Measurements from ENCODE around the gene TIGD4.

The TIGD4 gene

GRCh38 chr4:152729466-152729865 is 50.1 kb downstream of the TIGD4 start:
- TF ChIP-seq CTCF (conservative IDR thresholded peaks at IDR 0.05; ENCODE audit: low read depth, low read length), result no peak
- H3K4me1 ChIP-seq (ENCODE audit: low read depth, poor library complexity, severe bottlenecking), result peaks cover 7% of the 10 kb centered on the region
- H3K36me3 ChIP-seq (ENCODE audit: insufficient read depth), result no peaks in the 10 kb centered on the region
- H3K27me3 ChIP-seq (ENCODE audit: insufficient read depth, low read depth), result no peaks in the 10 kb centered on the region
- no peaks in the 10 kb centered on the region for H3K79me2 ChIP-seq (ENCODE audit: insufficient read depth, low read depth)
- no peak overlapping the region for H3K9ac ChIP-seq
- H3K4me3 ChIP-seq (IDR thresholded peaks at IDR 0.05; ENCODE audit: insufficient read depth, low read depth, low read length), result no peak overlapping the region
- H2AFZ ChIP-seq (ENCODE audit: low read depth), result no peak overlapping the region
- no peak overlapping the region for H3K27ac ChIP-seq
- H4K20me1 ChIP-seq (ENCODE audit: insufficient read depth), result no peaks in the 10 kb centered on the region
- H3K4me2 ChIP-seq, result no peak overlapping the region

DNA sequence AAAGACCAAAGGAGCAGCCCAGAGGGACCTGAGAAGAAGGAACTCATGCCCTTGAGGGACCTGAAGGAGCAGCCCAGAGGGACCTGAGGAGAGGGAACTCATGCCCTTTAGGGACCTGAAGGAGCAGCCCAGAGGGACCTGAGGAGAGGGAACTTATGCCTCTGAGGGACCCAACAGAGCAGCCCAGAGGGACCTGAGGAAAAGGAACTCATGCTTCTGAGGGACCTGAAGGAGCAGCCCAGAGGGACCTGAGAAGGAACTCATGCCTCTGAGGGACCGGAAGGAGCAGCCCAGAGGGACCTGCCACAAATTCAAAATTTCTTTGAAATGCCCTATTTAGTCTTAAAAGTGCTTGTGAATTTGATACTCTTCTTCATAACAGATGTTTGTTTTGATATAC is 51.2 kb downstream of the TIGD4 start:
- no peak for TF ChIP-seq CTCF (conservative IDR thresholded peaks at IDR 0.05; ENCODE audit: low read depth, low read length)
- Histone ChIP-seq H3K27ac (no peak overlapping the region), H3K9ac (no peak overlapping the region), H3K27me3 (ENCODE audit: insufficient read depth, low read depth) (no peaks in the 10 kb centered on the region), H3K4me3 (IDR thresholded peaks at IDR 0.05; ENCODE audit: insufficient read depth, low read depth, low read length) (no peak overlapping the region), H3K4me1 (ENCODE audit: low read depth, poor library complexity, severe bottlenecking) (no peaks in the 10 kb centered on the region), H2AFZ (ENCODE audit: low read depth) (no peak overlapping the region), H3K4me2 (no peak overlapping the region), H3K79me2 (ENCODE audit: insufficient read depth, low read depth) (no peaks in the 10 kb centered on the region), H4K20me1 (ENCODE audit: insufficient read depth) (no peaks in the 10 kb centered on the region), H3K36me3 (ENCODE audit: insufficient read depth) (no peaks in the 10 kb centered on the region)

DNA sequence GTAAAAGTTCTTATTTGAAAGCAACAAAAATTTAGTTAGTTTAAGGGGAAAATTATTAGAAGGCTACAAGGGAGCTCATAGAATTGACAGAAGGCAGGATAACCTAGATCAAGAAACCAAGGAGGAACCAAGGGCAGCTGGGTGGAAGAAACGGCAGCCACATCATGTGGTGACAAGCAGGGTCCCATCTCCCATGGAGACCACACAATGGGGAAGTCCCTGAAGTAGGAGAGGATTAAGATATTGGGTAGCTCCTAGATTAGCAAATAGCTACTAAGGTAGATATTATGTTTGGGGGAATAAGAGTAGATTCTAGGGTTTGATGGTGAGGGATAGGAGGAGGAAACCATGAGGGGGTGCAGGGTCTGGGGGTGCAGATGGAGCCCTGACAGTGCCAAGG is 51.7 kb downstream of the TIGD4 start:
- Histone ChIP-seq H4K20me1 (ENCODE audit: insufficient read depth) (no peaks in the 10 kb centered on the region), H3K9ac (no peak overlapping the region), H3K27me3 (ENCODE audit: insufficient read depth, low read depth) (no peaks in the 10 kb centered on the region), H3K36me3 (ENCODE audit: insufficient read depth) (no peaks in the 10 kb centered on the region), H3K27ac (no peak overlapping the region), H3K4me1 (ENCODE audit: low read depth, poor library complexity, severe bottlenecking) (no peaks in the 10 kb centered on the region), H3K4me3 (IDR thresholded peaks at IDR 0.05; ENCODE audit: insufficient read depth, low read depth, low read length) (no peak overlapping the region), H3K4me2 (no peak overlapping the region), H3K79me2 (ENCODE audit: insufficient read depth, low read depth) (no peaks in the 10 kb centered on the region), H2AFZ (ENCODE audit: low read depth) (no peak overlapping the region)
- no peak for TF ChIP-seq CTCF (conservative IDR thresholded peaks at IDR 0.05; ENCODE audit: low read depth, low read length)

- no peak for TF ChIP-seq CTCF (conservative IDR thresholded peaks at IDR 0.05; ENCODE audit: low read depth, low read length)
- Histone ChIP-seq H3K27ac (no peak overlapping the region), H3K9ac (no peak overlapping the region), H3K4me1 (ENCODE audit: low read depth, poor library complexity, severe bottlenecking) (no peaks in the 10 kb centered on the region), H3K27me3 (ENCODE audit: insufficient read depth, low read depth) (no peaks in the 10 kb centered on the region), H2AFZ (ENCODE audit: low read depth) (no peak overlapping the region), H3K36me3 (ENCODE audit: insufficient read depth) (no peaks in the 10 kb centered on the region), H3K79me2 (ENCODE audit: insufficient read depth, low read depth) (no peaks in the 10 kb centered on the region), H4K20me1 (ENCODE audit: insufficient read depth) (no peaks in the 10 kb centered on the region), H3K4me3 (IDR thresholded peaks at IDR 0.05; ENCODE audit: insufficient read depth, low read depth, low read length) (no peak overlapping the region), H3K4me2 (no peak overlapping the region)
Observed at GRCh38 chr4:152724494-152724893, 55.0 kb downstream of the TIGD4 start.

GRCh38 chr4:152723236-152723635 is 56.3 kb downstream of the TIGD4 start:
- Histone ChIP-seq H3K36me3 (ENCODE audit: insufficient read depth) (no peaks in the 10 kb centered on the region), H2AFZ (ENCODE audit: low read depth) (no peak overlapping the region), H4K20me1 (ENCODE audit: insufficient read depth) (no peaks in the 10 kb centered on the region), H3K4me1 (ENCODE audit: low read depth, poor library complexity, severe bottlenecking) (no peaks in the 10 kb centered on the region), H3K4me3 (IDR thresholded peaks at IDR 0.05; ENCODE audit: insufficient read depth, low read depth, low read length) (no peak overlapping the region), H3K27me3 (ENCODE audit: insufficient read depth, low read depth) (no peaks in the 10 kb centered on the region), H3K4me2 (no peak overlapping the region), H3K79me2 (ENCODE audit: insufficient read depth, low read depth) (no peaks in the 10 kb centered on the region), H3K27ac (no peak overlapping the region), H3K9ac (no peak overlapping the region)
- TF ChIP-seq CTCF (conservative IDR thresholded peaks at IDR 0.05; ENCODE audit: low read depth, low read length), result no peak

Measured in KMS-11 (cell line).